HK-2 (cell line): ENCODE measurements around the gene FAM120B.
"Not testable (repeated sequence)": the region's sequence is repeated elsewhere in the genome, so short reads cannot be mapped to it uniquely, and the experiment has no call there.

Experiments
- DNase-seq: peaks from one replicate; pipeline ENCODE4 v3.0.0-alpha.2; 2018; ENCODE audit not compliant: unreplicated experiment

Gene FAM120B

GRCh38 chr6:170298688-170299087 is 7.9 kb upstream of the FAM120B start:
- no peak for DNase-seq

GRCh38 chr6:170301184-170301583 is 5.4 kb upstream of the FAM120B start:
- no peak for DNase-seq

DNA sequence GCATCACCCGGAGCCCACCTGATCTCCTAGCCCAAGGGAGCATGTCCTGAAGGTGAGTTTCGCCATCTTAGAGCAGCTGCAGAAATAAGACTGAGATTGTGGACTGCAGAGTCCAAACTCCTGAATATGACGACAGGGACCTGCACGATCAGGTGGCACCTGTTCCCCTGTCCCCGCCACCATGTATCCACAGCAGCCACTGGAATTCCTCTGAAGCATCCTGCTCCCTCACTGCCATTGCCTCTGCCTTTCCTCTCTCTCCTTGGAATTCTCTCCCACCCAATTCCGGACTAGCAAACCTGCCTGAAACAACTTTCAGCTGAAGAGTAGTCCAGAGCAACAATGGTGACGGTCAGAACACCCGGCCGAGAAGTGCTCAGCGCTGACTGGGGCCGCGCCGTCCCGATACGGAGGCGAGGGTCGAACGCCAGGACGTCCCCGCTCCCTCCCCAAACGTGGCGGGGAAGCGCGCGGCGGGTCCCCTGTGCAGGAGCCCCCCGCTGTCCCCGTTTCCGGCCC is 694 bp upstream of the FAM120B start:
- no peak for DNase-seq

- no peak for DNase-seq
These were observed 555 bp downstream of the FAM120B start for GRCh38 chr6:170307080-170307545.

DNA sequence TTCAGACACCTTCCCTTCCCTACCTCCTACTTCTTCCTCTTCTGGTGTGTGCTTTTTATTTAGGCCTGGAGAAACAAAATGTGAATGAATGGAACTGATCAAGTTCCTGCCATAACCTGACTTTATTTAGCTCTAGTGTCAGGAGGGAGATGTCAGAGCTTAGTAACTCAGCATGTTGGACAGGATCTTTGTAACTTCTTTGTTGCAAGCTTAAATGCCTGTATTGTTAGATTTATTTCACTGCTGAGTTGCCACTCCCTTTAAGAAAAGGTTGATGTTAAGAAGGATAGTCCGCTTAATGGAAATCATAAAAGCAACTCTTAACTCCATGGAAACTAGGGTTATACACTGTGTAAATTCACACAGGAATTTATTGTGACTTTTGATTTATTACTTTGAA is 2.2 kb downstream of the FAM120B start:
- no peak for DNase-seq

GRCh38 chr6:170311696-170312095 is 5.1 kb downstream of the FAM120B start:
- no peak for DNase-seq

DNA sequence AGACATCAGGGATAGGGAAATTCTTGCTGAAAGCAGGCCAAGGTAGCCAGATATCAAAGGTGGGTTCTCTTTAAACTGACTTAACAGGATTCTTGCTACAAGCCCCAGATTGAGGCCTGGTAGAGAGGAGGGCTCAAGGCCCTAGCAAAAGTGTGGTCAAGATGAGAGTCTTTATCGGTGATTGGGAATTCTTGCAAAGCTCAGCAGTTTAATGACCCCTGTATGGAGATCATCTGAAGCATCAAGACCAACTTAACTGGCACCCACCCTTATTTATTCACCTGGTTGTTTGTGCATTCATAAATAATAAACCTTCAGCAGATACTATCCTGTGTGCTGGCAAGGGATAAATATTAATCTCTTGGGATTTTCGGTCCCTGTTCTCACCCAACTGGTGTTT is 6.3 kb downstream of the FAM120B start:
- no peak for DNase-seq

GRCh38 chr6:170313716-170314295 is 7.2 kb downstream of the FAM120B start:
- DNase-seq: no peak

DNA sequence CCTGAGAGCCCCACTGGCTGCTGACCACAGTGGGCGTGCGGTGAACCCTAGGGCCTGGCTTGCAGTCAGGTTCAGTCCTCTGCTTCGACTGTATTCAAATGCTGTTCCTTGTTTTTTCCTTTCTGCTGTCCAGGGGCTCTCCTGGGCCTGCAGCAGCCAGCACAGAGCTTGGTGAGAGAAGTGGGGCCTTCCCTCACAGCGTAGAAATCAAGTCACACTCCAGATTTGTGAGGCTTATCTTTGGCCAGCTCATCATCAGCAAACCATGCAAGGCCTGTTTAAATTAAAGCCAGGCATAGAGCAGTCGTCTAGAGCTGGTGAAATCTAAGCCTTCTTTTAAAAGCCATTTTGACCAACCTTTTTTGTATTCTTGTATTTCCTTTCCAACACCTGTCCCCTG is 8.4 kb downstream of the FAM120B start:
- DNase-seq: no peak

- no peak for DNase-seq
These were observed 9.5 kb downstream of the FAM120B start for GRCh38 chr6:170316071-170316470.

- no peak for DNase-seq
These were observed 10.5 kb downstream of the FAM120B start for GRCh38 chr6:170317076-170317475.

GRCh38 chr6:170317718-170318117 is 11.2 kb downstream of the FAM120B start:
- no peak for DNase-seq

- no peak for DNase-seq
These were observed 22.8 kb downstream of the FAM120B start for GRCh38 chr6:170329321-170329720.

- not testable (repeated sequence) for DNase-seq
These were observed 28.6 kb downstream of the FAM120B start for GRCh38 chr6:170335199-170335598.

- DNase-seq: peak; percentile 49
These were observed 38.3 kb downstream of the FAM120B start for GRCh38 chr6:170344631-170345576.

GRCh38 chr6:170345662-170346061 is 39.1 kb downstream of the FAM120B start:
- DNase-seq: no peak

DNA sequence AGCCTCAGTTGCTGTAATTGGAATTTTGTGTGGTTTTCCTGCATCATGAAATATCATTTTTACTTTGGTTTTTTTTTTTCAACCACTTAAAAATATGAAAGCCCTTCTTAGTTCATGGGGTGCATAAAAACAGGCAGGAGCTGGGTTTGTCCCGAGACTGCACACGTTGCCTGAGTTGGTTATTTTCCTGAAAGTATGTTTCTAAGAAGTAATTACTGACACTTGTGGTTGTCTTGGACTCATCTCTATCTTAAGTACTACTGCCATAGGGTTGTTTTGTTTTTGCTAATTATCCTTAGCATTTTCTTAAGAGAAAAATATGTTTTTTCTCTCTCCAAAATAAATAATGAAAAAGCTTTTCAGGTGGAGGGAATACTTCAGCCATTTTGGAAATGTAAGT is 40.1 kb downstream of the FAM120B start:
- no peak for DNase-seq

DNA sequence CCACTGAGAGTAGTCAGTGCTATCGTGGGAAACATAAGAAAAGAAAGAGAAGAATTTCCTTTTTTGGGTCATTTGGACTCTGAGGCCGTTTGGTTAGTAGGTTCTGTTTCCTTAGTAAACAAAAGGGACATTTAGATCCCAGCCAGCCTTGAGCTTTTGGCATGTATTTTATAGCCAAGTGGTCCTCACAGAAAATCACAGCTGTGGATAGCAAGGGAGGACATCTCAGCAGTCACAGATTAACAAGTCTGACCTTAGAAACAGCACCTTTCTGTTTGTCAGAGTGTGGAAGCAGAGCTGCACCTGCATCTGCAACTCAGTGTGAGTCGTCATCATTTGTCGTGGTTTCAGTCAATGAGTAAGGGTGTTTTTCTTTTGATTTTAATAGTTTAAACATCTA is 40.5 kb downstream of the FAM120B start:
- no peak for DNase-seq

DNA sequence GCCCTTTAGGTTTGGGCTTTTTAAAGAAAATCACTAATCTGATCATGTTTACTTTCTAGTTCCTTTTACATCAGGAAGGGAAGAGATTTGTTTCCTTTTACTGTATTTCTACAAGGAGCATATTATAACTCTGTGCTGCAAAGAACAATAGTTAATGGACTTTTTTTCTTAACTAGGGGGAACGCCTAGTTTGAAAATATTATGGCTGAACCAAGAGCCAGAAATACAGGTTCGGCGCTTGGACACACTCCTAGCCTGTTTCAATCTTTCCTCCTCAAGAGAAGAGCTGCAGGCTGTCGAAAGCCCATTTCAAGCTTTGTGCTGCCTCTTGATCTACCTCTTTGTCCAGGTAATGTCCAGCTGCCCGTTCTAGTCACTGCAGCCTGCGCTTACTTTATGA is 41.4 kb downstream of the FAM120B start:
- no peak for DNase-seq

- DNase-seq: not testable (repeated sequence)
These were observed 44.9 kb downstream of the FAM120B start for GRCh38 chr6:170351456-170351855.

- DNase-seq: not testable (repeated sequence)
These were observed 48.6 kb downstream of the FAM120B start for GRCh38 chr6:170355190-170355589.

DNA sequence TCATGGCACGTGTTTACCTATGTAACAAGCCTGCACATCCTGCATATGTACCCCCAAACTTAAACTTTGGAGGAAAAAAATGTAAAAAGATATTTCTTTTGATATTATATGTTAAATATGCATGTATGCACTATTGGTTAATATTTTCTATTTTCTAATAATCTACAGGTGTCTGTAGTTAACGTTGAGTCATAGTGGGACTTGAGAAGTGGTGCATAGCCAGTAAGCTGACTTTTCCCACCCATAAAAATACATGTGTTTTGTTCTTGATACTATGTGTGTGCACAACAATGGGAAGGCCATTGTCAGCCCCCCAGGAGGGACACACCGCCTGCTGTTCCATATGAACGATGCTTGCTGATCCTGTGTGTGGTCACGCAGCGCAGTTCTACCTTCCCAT is 49.1 kb downstream of the FAM120B start:
- DNase-seq: no peak

GRCh38 chr6:170357812-170358211 is 51.3 kb downstream of the FAM120B start:
- DNase-seq: no peak
